Activated B cell treated with CpG ODN at 0.5 μM for 24 hours (primary cell): ENCODE results near the gene SNED1. TPM values are rescaled to one million over a fixed set of nuclear protein-coding genes. Genes with fewer than 3 reads are reported as not detected.

Source experiments
- ATAC-seq: fragments of 200-7000 bp; cut with Tn5 transposase; one replicate; pipeline ENCODE4 v1.10.0; 2021; ENCODE audit warnings: low read depth, mild to moderate bottlenecking, moderate library complexity
- CTCF ChIA-PET: fragments of 350-600 bp; sonication (Branson Sonifier 250); formaldehyde crosslinking; loops from one replicate; lab custom pipeline; 2021; ENCODE audit warnings: antibody characterized with exemption; lab: Charles Lee
- POLR2A ChIA-PET: fragments of 350-600 bp; sonication (Branson Sonifier 250); formaldehyde crosslinking; loops from one replicate; lab custom pipeline; 2021; ENCODE audit warnings: antibody characterized with exemption; lab: Charles Lee
- DNase-seq: peaks from one replicate; pipeline ENCODE4 v3.0.0; 2022
- H3K27ac Mint-ChIP-seq: one replicate; pipeline ENCODE4 v1.8.0; 2020; ENCODE audit warnings: mixed read lengths
- H3K27me3 Mint-ChIP-seq: one replicate; pipeline ENCODE4 v1.8.0; 2021; ENCODE audit warnings: mixed read lengths
- H3K36me3 Mint-ChIP-seq: one replicate; pipeline ENCODE4 v1.8.0; 2021; ENCODE audit warnings: low read depth, mixed read lengths
- H3K4me1 Mint-ChIP-seq: one replicate; pipeline ENCODE4 v1.8.0; 2021; ENCODE audit warnings: mixed read lengths
- H3K4me3 Mint-ChIP-seq: one replicate; pipeline ENCODE4 v1.8.0; 2020; ENCODE audit warnings: mild to moderate bottlenecking, mixed read lengths
- H3K9me3 Mint-ChIP-seq: one replicate; pipeline ENCODE4 v1.8.0; 2020; ENCODE audit warnings: mixed read lengths
- CTCF ChIP-seq: fragments of 200-600 bp; IDR thresholded peaks from one replicate; pipeline ENCODE4 v1.8.0; 2022; ENCODE audit warnings: antibody characterized with exemption, mild to moderate bottlenecking
- intact Hi-C: fragments of 100-400 bp; cut with micrococcal nuclease; formaldehyde crosslinking; loops from one replicate; pipeline ENCODE4 v1.15.1; 2024
- total RNA-seq: library from RNA; stranded (reverse); gene quantifications from 2 replicates; pipeline ENCODE4 v1.2.3, GENCODE V29; 2022

Gene SNED1
- total RNA-seq, 1 donor from 2014 or later: 59.8 TPM

GRCh38 chr2:240985881-240986786 lies 12.3 kb upstream of the SNED1 start:
- ATAC-seq (no peak), DNase-seq (peak; percentile 11)
- H3K27me3 Mint-ChIP-seq: peaks cover 13% of the 10 kb centered on the region
- H3K4me1 Mint-ChIP-seq: peaks cover 3% of the 10 kb centered on the region
- intact Hi-C loops: loop anchor here (10.0 kb wide), 1 partner anchor 229 kb away; no protein-coding TSS in a partner anchor
- H3K4me3 Mint-ChIP-seq: no peak overlapping the region
- no peak for TF ChIP-seq CTCF
- ChIA-PET POLR2A (interaction anchor here (0.7 to 0.9 kb wide), 2 partner anchors 88 to 165 kb away, joined by 3 to 9 read pairs; partner anchors contain the start of gene PPP1R7), CTCF (no interaction called here)
- no peak overlapping the region for H3K27ac Mint-ChIP-seq
- H3K9me3 Mint-ChIP-seq: no peaks in the 10 kb centered on the region
- no peaks in the 10 kb centered on the region for H3K36me3 Mint-ChIP-seq

GRCh38 chr2:240986787-240987411 lies 11.5 kb upstream of the SNED1 start:
- intact Hi-C loops: loop anchor here (10.0 kb wide), 1 partner anchor 228 kb away; no protein-coding TSS in a partner anchor
- Mint-ChIP-seq H3K27me3 (peaks cover 8% of the 10 kb centered on the region), H3K27ac (no peak overlapping the region), H3K4me1 (peaks cover 3% of the 10 kb centered on the region), H3K4me3 (no peak overlapping the region), H3K36me3 (no peaks in the 10 kb centered on the region), H3K9me3 (no peaks in the 10 kb centered on the region)
- no peak for ATAC-seq
- DNase-seq: peak; percentile 9
- POLR2A ChIA-PET: interaction anchor here (0.7 to 0.9 kb wide), 2 partner anchors 87 to 164 kb away, joined by 3 to 9 read pairs; partner anchors contain the start of gene PPP1R7
- CTCF ChIA-PET: no interaction called here
- TF ChIP-seq CTCF: no peak

DNA sequence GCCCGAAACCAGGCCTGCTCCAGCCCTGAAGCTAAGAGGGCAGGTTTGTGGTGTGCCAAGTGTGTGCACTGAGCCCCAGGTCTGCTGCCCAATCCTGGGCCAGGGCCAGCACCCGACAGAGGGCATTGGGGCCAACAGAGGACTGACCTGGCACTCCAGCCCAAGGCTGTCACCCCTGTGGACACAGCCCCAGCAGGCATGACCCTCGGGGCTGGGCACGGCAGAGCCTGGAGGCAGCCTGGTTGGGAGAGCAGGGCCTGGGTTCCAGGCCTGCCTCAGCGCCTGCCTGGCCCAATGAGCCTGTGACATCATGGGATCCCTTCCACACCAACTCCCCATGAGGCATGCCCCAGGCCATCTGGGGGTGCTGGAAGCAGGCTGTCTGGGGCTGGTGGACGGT lies 10.8 kb upstream of the SNED1 start:
- no peak for TF ChIP-seq CTCF
- ChIA-PET CTCF (no interaction called here), POLR2A (no interaction called here)
- H3K4me1 Mint-ChIP-seq: peaks cover 3% of the 10 kb centered on the region
- no peak overlapping the region for H3K4me3 Mint-ChIP-seq
- no peak for DNase-seq
- peaks cover 10% of the 10 kb centered on the region for H3K27me3 Mint-ChIP-seq
- ATAC-seq: no peak
- no peaks in the 10 kb centered on the region for H3K36me3 Mint-ChIP-seq
- no peak overlapping the region for H3K27ac Mint-ChIP-seq
- intact Hi-C loops: loop anchor here (10.0 kb wide), 1 partner anchor 227 kb away; no protein-coding TSS in a partner anchor
- H3K9me3 Mint-ChIP-seq: no peaks in the 10 kb centered on the region

DNA sequence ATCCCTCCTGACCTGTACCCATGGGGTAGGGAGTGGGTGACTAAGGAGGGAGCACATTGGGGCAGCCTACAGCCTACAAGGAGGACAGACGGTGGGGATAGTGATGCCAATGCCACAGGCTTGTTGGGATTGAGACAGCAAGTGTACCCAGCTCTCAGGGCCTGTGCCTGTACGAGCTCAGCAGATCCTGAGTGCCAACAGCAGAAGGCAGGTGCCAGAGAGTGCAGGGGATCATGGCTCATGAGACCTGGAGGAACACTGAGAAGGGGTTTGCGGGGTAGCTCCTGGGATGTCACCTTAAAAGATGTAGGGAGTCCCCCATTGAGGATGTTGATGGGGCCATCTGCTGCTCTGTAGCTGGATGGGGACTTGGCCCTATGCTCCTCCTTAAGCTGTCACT lies 10.3 kb upstream of the SNED1 start:
- no peaks in the 10 kb centered on the region for H3K36me3 Mint-ChIP-seq
- POLR2A ChIA-PET: no interaction called here
- no peak for ATAC-seq
- intact Hi-C loops: loop anchor here (10.0 kb wide), 1 partner anchor 227 kb away; no protein-coding TSS in a partner anchor
- no peaks in the 10 kb centered on the region for H3K9me3 Mint-ChIP-seq
- peaks cover 5% of the 10 kb centered on the region for H3K27me3 Mint-ChIP-seq
- H3K4me3 Mint-ChIP-seq: no peak overlapping the region
- no peak overlapping the region for H3K27ac Mint-ChIP-seq
- CTCF ChIA-PET: no interaction called here
- TF ChIP-seq CTCF: no peak
- H3K4me1 Mint-ChIP-seq: no peaks in the 10 kb centered on the region
- peak; percentile 10 for DNase-seq
